Activated CD8-positive, alpha-beta memory T cell treated with anti-CD3 and anti-CD28 coated beads for 24 hours (primary cell): ENCODE results near the gene BTBD18.

ENCODE experiments used
- DNase-seq: peaks from one replicate; pipeline ENCODE4 v3.0.0-alpha.2; 2020

BTBD18 gene

GRCh38 chr11:57751676-57752253 lies at the start of gene BTBD18:
BTBD18 (minus strand) TSS chr11:57751819; CDS start chr11:57751188, 631 bp downstream.
- DNase-seq = no peak

GRCh38 chr11:57801183-57801485 lies 49.5 kb upstream of the BTBD18 start:
- DNase-seq = no peak

DNA sequence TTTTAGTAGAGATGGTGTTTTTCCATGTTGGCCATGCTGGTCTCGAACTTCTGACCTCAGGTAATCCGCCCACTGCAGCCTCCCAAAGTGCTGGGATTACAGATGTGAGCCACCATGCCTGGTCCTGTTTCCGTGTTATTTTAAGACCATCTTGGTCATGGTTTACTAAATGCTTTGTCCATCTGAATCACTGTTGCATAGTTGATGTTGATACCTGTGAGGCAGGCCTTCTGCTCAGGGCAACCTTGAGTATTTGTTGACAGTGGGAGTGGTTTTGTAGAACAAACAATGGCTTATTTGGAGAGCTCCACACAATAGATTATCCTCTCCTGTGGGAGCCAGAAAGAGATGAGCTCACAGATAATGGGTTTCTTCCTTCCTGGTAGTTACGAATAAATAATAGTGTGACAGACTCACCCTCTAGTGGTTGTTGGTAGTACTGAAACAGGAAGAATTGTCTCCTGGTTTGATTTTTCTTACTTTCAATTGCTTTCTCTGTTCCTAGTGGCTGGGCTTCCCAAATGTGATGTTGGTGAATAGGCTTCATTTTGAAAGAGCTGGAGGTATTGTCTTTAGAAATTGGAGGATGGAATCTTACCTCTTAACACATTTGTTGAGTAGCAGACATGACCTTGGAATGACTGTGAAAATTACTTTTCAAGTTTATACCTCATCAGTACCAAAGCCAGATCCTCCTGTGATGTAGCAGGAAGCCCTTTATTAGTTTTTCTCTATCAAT lies 49.0 kb upstream of the BTBD18 start:
- no peak for DNase-seq

DNA sequence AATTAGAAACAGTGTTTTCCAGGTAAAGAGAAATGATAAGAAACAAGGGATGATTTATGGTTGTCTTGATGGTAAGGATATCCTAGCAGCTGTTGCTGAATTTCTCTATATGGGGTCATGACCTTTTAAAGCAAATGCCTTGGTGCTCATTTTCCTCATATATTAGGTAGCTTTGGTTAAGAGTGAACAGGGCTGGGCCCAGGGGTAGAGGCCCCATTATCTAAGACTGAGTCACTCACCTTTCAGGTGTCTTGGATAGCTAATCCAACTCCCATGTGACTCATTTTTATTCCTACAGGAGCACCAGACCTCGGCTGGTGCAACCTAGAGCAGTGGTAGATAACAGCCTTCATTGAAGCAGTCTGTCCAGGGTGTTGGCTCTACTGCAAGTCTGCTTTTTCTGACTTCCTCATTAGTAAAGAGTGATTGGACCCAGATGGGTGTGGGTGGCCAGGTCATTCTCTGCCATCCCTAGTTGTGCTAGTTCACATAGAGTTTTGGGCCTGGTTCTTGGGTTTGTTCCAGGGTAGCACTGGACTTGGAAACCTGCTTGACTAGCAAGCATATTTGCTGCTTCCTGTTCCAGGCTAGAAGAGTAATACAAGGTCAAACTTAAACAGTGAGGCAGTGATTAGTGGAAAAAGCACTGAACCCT lies 47.4 kb upstream of the BTBD18 start:
- no peak for DNase-seq

DNA sequence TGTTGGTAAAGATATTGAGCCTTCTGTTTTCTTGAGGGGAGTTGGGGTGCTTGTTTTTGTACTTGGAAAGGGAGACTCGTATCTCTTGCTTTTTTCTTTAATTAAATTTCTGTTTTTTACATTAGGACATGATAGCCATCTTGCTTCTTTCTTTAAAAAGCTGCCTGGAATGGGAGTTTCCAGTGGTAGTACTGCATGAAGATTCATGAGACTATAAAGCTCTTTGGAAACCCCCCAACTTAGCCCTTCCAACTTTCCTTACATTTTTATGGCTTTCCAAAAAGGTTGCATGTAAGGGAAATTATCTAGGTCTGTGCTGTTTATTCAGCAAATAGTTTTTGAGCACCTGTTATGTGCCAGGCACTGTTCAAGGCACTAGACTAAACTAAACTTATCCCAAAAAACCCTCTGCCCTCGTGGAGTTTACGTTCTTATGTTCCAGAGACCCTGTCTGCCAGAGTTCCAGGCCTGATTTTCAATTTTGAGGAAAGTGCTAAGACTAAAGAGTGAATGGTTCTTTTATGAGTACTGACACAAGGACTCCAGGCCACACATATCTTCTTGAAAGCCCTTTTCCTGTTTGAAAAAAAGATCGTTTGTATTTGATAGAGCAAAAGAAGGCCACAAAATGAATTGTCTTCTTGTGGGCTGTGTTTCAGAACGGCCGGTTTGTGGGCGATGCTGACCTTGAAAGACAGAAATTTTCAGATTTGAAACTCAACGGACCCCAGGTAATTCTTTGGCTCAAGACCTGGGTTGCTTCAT lies 41.9 kb upstream of the BTBD18 start:
- no peak for DNase-seq

GRCh38 chr11:57792870-57793269 lies 41.3 kb upstream of the BTBD18 start:
- no peak for DNase-seq

- DNase-seq = peak; percentile 87
These were observed 40.5 kb upstream of the BTBD18 start for GRCh38 chr11:57792060-57792541.

DNA sequence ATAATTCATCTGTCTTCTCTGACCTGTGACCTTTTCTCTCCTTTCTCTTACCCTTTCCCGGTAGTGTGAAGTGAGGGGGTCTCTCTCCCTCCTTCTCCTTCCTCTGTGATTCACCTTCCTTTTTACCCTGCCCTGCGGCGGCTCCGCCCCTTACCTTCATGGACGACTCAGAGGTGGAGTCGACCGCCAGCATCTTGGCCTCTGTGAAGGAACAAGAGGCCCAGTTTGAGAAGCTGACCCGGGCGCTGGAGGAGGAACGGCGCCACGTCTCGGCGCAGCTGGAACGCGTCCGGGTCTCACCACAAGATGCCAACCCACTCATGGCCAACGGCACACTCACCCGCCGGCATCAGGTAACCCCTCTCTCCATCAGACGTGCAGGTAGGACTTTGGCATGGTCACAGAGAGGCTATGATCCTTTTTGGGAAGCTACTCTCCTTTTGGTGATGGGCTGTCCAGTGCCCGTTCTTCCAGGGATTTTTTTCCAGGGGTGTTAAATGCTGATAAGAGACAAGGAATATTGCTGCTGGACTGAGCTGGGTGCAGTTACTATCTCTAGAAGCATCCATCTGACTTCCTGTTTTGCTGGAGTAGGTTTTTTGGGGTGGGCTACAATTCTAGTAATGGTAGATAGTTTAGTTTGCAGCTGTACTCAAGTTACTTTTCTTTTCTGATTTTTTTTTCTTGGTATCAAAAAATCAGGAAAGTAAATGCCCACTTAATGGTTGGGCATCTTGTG lies 39.9 kb upstream of the BTBD18 start:
- DNase-seq = no peak

- no peak for DNase-seq
These were observed 37.1 kb upstream of the BTBD18 start for GRCh38 chr11:57788703-57789088.

GRCh38 chr11:57787920-57788702 lies 36.5 kb upstream of the BTBD18 start:
- no peak for DNase-seq

GRCh38 chr11:57787006-57787604 lies 35.5 kb upstream of the BTBD18 start:
- no peak for DNase-seq

- DNase-seq = no peak
These were observed 34.8 kb upstream of the BTBD18 start for GRCh38 chr11:57786436-57786835.

- no peak for DNase-seq
These were observed 33.5 kb upstream of the BTBD18 start for GRCh38 chr11:57785072-57785471.

GRCh38 chr11:57781529-57781943 lies 29.9 kb upstream of the BTBD18 start:
- no peak for DNase-seq

- no peak for DNase-seq
These were observed 27.7 kb upstream of the BTBD18 start for GRCh38 chr11:57779276-57779675.

DNA sequence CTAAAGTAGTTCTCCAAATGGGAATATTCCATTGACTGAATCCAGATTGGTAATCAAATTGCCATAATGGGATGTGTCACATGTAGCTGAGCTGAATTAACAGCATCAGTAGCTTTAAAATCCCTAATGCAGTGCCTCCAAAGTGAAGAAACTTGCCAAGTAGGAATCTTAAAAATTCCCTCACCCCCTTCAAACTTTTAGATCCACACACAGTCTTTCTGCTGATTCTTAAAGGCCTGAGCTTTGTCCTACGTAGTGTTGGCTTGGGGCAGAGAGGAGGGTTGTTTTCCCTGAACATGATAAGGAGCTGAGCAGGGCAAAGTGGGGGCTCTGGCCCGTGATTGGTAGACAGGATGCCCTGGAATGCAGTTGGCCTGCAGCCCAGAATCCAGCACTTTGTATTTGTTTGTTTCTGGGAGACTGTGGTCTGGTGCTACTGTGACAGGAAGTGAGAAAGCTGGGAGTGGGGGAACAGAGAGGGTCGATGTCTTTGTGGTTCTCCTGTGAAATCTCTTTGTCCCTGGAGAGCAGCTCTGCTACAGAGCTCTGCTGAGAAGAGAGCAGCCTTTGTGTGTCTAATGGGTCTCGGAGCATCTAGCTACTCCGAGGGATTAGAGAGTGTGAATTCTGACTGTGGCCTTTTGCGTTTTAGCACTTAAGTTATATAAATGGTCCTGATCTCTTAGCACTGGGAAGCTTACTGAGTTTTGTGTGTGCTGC lies 26.9 kb upstream of the BTBD18 start:
- DNase-seq = no peak

- DNase-seq = no peak
These were observed 26.3 kb upstream of the BTBD18 start for GRCh38 chr11:57777969-57778317.

- DNase-seq = no peak
These were observed 25.1 kb upstream of the BTBD18 start for GRCh38 chr11:57776577-57777210.

- no peak for DNase-seq
These were observed 24.5 kb upstream of the BTBD18 start for GRCh38 chr11:57776031-57776521.

- DNase-seq = no peak
These were observed 23.9 kb upstream of the BTBD18 start for GRCh38 chr11:57775491-57775890.
